Gastroesophageal sphincter (tissue), 3 donors: ENCODE results near the gene KRT12.

ENCODE experiments used
- POLR2A ChIP-seq, 2 donors: fragments of 450-650 bp; IDR thresholded peaks; one replicate each; pipeline ENCODE4 v1.6.1; 2017; ENCODE audit warnings: antibody characterized with exemption in 2 of 2, mild to moderate bottlenecking in 2 of 2, moderate library complexity in 1 of 2
- POLR2AphosphoS5 ChIP-seq: sonication (generic); formaldehyde crosslinking; IDR thresholded peaks from one replicate; pipeline ENCODE4 v1.6.1; 2017; ENCODE audit warnings: antibody characterized with exemption
- TF ChIP-seq, protein P1 (sequence below), 4 experiments: fragments of 200-600 bp in 2 of 4; fragments of 450-650 bp in 2 of 4; sonication (generic) in 1 of 4; IDR thresholded peaks; one replicate each; pipeline ENCODE4 v1.5.1; 2017 to 2019; ENCODE audit warnings: antibody characterized with exemption in 4 of 4, mild to moderate bottlenecking in 2 of 4, moderate library complexity in 2 of 4

- TF ChIP-seq, protein P1, sequence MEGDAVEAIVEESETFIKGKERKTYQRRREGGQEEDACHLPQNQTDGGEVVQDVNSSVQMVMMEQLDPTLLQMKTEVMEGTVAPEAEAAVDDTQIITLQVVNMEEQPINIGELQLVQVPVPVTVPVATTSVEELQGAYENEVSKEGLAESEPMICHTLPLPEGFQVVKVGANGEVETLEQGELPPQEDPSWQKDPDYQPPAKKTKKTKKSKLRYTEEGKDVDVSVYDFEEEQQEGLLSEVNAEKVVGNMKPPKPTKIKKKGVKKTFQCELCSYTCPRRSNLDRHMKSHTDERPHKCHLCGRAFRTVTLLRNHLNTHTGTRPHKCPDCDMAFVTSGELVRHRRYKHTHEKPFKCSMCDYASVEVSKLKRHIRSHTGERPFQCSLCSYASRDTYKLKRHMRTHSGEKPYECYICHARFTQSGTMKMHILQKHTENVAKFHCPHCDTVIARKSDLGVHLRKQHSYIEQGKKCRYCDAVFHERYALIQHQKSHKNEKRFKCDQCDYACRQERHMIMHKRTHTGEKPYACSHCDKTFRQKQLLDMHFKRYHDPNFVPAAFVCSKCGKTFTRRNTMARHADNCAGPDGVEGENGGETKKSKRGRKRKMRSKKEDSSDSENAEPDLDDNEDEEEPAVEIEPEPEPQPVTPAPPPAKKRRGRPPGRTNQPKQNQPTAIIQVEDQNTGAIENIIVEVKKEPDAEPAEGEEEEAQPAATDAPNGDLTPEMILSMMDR (IDR thresholded peaks at IDR 0.05), result no peak
- TF ChIP-seq POLR2A (IDR thresholded peaks at IDR 0.05) (no peak), POLR2AphosphoS5 (no peak)
Observed at GRCh38 chr17:40839194-40839593, 27.8 kb downstream of the KRT12 start.
